DND-41 (cell line): Measurements from ENCODE around the gene SLC22A16.

ENCODE experiments used
- ATAC-seq: fragments of 200-7000 bp; cut with Tn5 transposase; 3 replicates; pipeline ENCODE4 v1.9.1; 2021; ENCODE audit warnings: low read depth; ENCODE audit not compliant: insufficient read depth
- DNase-seq: peaks from one replicate; pipeline ENCODE4 v3.0.0-alpha.2; 2020
- H2AFZ ChIP-seq: 2 replicates; pipeline ENCODE4 v1.6.0; 2012; ENCODE audit warnings: low read depth, low read length
- H3K27ac ChIP-seq: 2 replicates; pipeline ENCODE4 v1.5.1; 2012; ENCODE audit warnings: low read length, inconsistent platforms
- H3K27me3 ChIP-seq: fragments of 200-600 bp; sonication (generic); 2 replicates; pipeline ENCODE4 v1.6.0; 2012; ENCODE audit warnings: low read length, mild to moderate bottlenecking, inconsistent platforms; ENCODE audit not compliant: insufficient read depth, poor library complexity
- H3K36me3 ChIP-seq: 2 replicates; pipeline ENCODE4 v1.5.1; 2012; ENCODE audit warnings: low read length, inconsistent platforms; ENCODE audit not compliant: insufficient read depth
- H3K4me1 ChIP-seq: 2 replicates; pipeline ENCODE4 v1.5.1; 2012; ENCODE audit warnings: mild to moderate bottlenecking, low read length; ENCODE audit not compliant: insufficient read depth
- H3K4me2 ChIP-seq: 2 replicates; pipeline ENCODE4 v1.6.0; 2012; ENCODE audit warnings: mild to moderate bottlenecking, moderate library complexity, low read length, inconsistent platforms; ENCODE audit not compliant: insufficient read depth
- H3K4me3 ChIP-seq, 2 experiments: fragments of 200-600 bp in 1 of 2; shearing (Covaris generic) in 1 of 2; 2 replicates each; pipeline ENCODE4 v1.5.1; 2012 to 2016; ENCODE audit warnings: inconsistent platforms in 2 of 2, low read length in 2 of 2, mild to moderate bottlenecking in 2 of 2, low read depth in 1 of 2, moderate library complexity in 1 of 2
- H3K79me2 ChIP-seq: 2 replicates; pipeline ENCODE4 v1.6.0; 2012; ENCODE audit warnings: low read length, inconsistent platforms; ENCODE audit not compliant: insufficient read depth
- H3K9ac ChIP-seq: 2 replicates; pipeline ENCODE4 v1.6.0; 2012; ENCODE audit warnings: low read depth, mild to moderate bottlenecking, inconsistent platforms, low read length, moderate library complexity
- H3K9me3 ChIP-seq: 2 replicates; pipeline ENCODE4 v1.5.1; 2012; ENCODE audit warnings: low read length, moderate library complexity, mild to moderate bottlenecking, inconsistent platforms; ENCODE audit not compliant: insufficient read depth, severe bottlenecking
- H4K20me1 ChIP-seq: 2 replicates; pipeline ENCODE4 v1.6.0; 2012; ENCODE audit warnings: low read length; ENCODE audit not compliant: insufficient read depth
- CTCF ChIP-seq: IDR thresholded peaks from 2 replicates; pipeline ENCODE4 v1.5.1; 2012; ENCODE audit warnings: borderline replicate concordance, low read length, moderate library complexity, mild to moderate bottlenecking; ENCODE audit not compliant: poor library complexity, severe bottlenecking; ENCODE audit errors: extremely low read depth
- EZH2 ChIP-seq: IDR thresholded peaks from 3 replicates; pipeline ENCODE4 v1.6.1; 2012; ENCODE audit warnings: borderline replicate concordance, low read depth, mild to moderate bottlenecking, moderate library complexity, low read length, inconsistent platforms; ENCODE audit not compliant: severe bottlenecking

Gene SLC22A16

GRCh38 chr6:110484321-110484720 is 7.9 kb upstream of the SLC22A16 start:
- H3K27ac ChIP-seq = no peak overlapping the region
- H3K36me3 ChIP-seq = no peaks in the 10 kb centered on the region
- no peak overlapping the region for H3K9ac ChIP-seq
- no peaks in the 10 kb centered on the region for H3K79me2 ChIP-seq
- no peak overlapping the region for H3K4me2 ChIP-seq
- H3K9me3 ChIP-seq = no peaks in the 10 kb centered on the region
- H3K4me3 ChIP-seq = no peak overlapping the region
- no peaks in the 10 kb centered on the region for H4K20me1 ChIP-seq
- no peak for DNase-seq
- TF ChIP-seq CTCF (no peak), EZH2 (no peak)
- H2AFZ ChIP-seq = no peak overlapping the region
- no peaks in the 10 kb centered on the region for H3K4me1 ChIP-seq
- ATAC-seq = no peak
- no peaks in the 10 kb centered on the region for H3K27me3 ChIP-seq

DNA sequence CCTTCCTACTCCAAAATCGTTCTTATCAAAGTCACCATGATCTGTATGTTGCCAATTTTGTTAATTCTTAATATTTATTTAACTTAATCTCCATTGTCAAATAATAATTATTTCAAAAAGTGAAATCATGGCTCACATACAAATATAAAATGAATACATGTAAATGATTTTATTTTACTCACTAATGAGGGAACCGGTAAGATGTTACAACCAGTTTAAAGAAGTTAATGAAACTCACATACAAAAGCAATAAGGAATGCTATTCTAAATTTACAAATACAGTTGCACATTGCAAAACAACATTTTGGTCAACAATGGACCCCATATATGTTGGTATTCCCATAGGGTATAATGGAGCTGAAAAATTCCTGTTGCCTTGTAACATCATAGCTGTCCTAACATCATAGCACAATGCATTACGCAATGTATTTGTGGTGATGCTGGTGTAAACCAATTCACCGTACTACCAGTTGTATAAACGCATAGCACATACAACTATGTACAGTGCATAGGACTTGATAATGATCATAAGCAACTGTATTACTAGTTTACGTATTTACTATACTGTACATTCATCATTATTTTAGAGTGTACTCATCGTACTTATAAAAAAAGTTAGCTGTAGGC is 6.5 kb upstream of the SLC22A16 start:
- ATAC-seq (no peak), DNase-seq (no peak)
- TF ChIP-seq EZH2 (no peak), CTCF (no peak)
- Histone ChIP-seq H2AFZ (no peak overlapping the region), H3K4me2 (no peak overlapping the region), H3K4me1 (no peaks in the 10 kb centered on the region), H3K79me2 (no peaks in the 10 kb centered on the region), H3K9me3 (no peaks in the 10 kb centered on the region), H3K27ac (no peak overlapping the region), H3K9ac (no peak overlapping the region), H4K20me1 (no peaks in the 10 kb centered on the region), H3K36me3 (no peaks in the 10 kb centered on the region), H3K4me3 (no peak overlapping the region), H3K27me3 (no peaks in the 10 kb centered on the region)

- TF ChIP-seq CTCF (no peak), EZH2 (no peak)
- Histone ChIP-seq H3K27ac (no peak overlapping the region), H3K4me3 (no peak overlapping the region), H4K20me1 (no peaks in the 10 kb centered on the region), H2AFZ (no peak overlapping the region), H3K9ac (no peak overlapping the region), H3K9me3 (no peaks in the 10 kb centered on the region), H3K79me2 (no peaks in the 10 kb centered on the region), H3K4me1 (peaks cover 5% of the 10 kb centered on the region), H3K27me3 (no peaks in the 10 kb centered on the region), H3K36me3 (no peaks in the 10 kb centered on the region), H3K4me2 (no peak overlapping the region)
- no peak for ATAC-seq
- no peak for DNase-seq
These were observed 4.7 kb upstream of the SLC22A16 start for GRCh38 chr6:110481081-110481480.
